GM19099 (cell line): ENCODE data around the gene SUMF1.

ENCODE experiments used
- POLR2A ChIP-seq: IDR thresholded peaks from 3 replicates; pipeline ENCODE4 v1.6.1; 2011; ENCODE audit warnings: low read depth; ENCODE audit not compliant: insufficient read length; ENCODE audit errors: extremely low read depth

SUMF1 gene

GRCh38 chr3:4332111-4332510, 135.0 kb downstream of the SUMF1 start:
- no peak for TF ChIP-seq POLR2A

- TF ChIP-seq POLR2A: no peak
Measured at GRCh38 chr3:4326868-4327267, 140.2 kb downstream of the SUMF1 start.

DNA sequence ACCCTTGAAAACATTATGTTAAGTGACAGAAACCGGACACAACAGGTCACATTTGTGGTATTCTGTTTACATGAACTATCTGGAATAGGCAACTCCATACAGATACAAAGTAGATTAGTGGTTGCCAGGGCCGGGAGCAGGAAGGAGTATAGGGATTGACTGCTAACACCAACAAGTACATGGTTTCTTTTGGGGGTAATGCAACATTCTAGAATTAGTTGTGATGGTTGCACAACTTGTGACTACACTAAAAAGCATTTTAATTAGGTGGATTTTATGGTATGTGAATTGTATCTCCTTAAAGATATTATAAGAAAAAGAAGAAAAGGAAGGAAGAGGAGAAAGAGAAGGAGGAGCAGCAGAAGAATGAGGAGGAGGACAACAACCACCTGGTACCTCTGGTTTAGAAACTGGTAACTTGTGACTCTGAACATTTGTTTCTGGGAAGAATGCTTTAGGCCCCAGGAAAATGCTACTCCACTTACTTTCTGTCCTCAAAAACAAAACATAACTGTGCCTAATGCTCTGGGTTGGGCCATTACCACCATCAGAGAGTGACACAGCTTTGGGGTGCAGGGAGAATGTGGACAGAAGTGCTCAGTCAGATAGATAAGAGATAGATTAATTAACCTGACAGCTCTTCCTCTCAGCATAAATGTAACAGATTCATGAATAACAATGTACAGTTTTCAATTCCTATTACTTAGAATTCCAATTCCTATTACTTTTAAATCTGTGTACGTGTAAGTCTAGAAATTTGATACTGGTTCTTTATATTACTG, 143.6 kb downstream of the SUMF1 start:
- no peak for TF ChIP-seq POLR2A

- TF ChIP-seq POLR2A: no peak
Measured at GRCh38 chr3:4322635-4323034, 144.4 kb downstream of the SUMF1 start.

GRCh38 chr3:4321732-4322131, 145.3 kb downstream of the SUMF1 start:
- no peak for TF ChIP-seq POLR2A

GRCh38 chr3:4320096-4320911, 146.8 kb downstream of the SUMF1 start:
- no peak for TF ChIP-seq POLR2A

DNA sequence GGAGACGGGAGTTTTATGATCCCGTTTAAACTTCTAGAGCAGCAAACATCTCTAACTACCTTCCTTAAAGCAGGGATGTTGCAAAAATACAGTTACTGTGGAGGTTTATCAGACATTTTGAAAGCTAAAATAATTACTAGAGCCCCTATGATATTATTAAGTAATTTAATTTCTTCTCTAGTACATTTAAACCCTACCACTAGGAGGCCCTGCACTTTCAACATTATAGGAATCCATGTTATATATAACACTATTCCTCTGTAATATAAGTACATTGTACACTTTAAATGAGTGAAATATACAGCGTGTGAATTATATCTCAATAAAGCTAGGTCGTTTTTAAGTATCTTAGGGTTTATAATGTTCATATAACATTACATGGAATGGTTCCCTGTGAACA, 152.4 kb downstream of the SUMF1 start:
- no peak for TF ChIP-seq POLR2A

- TF ChIP-seq POLR2A: no peak
Measured at GRCh38 chr3:4313606-4314293, 153.3 kb downstream of the SUMF1 start.

- TF ChIP-seq POLR2A: no peak
Measured at GRCh38 chr3:4311496-4311895, 155.6 kb downstream of the SUMF1 start.
